ENCODE results near the gene ITGA2.

DNA sequence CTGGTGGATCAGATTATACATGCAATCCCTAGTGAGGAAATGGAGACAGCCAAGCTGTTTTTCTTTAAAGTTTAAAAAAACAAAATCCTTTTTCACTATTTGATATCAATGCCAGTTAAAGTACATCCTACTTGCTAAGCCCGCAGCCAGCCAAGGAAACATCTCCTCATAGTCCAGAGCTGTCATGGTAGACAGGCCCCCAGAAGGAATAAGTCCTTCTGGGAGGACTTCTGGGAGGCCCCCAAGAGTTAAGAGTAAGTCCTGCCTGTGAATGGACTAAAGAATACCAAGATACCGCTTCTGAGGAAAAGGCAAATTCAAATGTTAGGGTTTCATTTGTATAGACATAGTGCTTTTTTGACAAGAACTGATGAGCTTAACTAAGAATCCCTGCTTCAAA, 82.1 kb downstream of the ITGA2 start:
- TF ChIP-seq, protein P1, sequence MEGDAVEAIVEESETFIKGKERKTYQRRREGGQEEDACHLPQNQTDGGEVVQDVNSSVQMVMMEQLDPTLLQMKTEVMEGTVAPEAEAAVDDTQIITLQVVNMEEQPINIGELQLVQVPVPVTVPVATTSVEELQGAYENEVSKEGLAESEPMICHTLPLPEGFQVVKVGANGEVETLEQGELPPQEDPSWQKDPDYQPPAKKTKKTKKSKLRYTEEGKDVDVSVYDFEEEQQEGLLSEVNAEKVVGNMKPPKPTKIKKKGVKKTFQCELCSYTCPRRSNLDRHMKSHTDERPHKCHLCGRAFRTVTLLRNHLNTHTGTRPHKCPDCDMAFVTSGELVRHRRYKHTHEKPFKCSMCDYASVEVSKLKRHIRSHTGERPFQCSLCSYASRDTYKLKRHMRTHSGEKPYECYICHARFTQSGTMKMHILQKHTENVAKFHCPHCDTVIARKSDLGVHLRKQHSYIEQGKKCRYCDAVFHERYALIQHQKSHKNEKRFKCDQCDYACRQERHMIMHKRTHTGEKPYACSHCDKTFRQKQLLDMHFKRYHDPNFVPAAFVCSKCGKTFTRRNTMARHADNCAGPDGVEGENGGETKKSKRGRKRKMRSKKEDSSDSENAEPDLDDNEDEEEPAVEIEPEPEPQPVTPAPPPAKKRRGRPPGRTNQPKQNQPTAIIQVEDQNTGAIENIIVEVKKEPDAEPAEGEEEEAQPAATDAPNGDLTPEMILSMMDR (IDR thresholded peaks at IDR 0.05), result no peak
- TF ChIP-seq POLR2A (IDR thresholded peaks at IDR 0.05) (no peak), POLR2AphosphoS5 (IDR thresholded peaks at IDR 0.05) (no peak)
